ENCODE data around the gene PUM1.

PUM1 gene

GRCh38 chr1:31027693-31028526 is 37.6 kb downstream of the PUM1 start:
- FAIRE-seq, result no peak

DNA sequence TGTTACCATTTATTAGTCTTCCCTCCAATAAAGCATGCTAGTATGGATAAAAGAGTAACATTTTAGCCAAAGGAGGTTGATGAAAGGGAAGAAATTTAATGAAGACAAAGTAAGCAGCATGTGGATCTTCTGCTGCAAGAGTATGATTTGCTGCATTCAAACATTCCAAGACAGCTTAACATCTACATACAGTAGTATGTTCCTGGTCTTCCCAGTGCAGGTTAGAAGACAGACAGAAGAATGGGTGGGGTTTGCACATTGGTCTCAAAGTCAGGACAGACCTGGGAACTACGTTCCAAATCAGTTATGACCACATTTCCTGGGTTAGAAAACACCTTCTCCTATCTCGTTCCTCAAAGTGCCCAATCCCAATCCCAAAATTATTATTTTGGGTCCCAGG is 43.3 kb downstream of the PUM1 start:
- no peak for FAIRE-seq

DNA sequence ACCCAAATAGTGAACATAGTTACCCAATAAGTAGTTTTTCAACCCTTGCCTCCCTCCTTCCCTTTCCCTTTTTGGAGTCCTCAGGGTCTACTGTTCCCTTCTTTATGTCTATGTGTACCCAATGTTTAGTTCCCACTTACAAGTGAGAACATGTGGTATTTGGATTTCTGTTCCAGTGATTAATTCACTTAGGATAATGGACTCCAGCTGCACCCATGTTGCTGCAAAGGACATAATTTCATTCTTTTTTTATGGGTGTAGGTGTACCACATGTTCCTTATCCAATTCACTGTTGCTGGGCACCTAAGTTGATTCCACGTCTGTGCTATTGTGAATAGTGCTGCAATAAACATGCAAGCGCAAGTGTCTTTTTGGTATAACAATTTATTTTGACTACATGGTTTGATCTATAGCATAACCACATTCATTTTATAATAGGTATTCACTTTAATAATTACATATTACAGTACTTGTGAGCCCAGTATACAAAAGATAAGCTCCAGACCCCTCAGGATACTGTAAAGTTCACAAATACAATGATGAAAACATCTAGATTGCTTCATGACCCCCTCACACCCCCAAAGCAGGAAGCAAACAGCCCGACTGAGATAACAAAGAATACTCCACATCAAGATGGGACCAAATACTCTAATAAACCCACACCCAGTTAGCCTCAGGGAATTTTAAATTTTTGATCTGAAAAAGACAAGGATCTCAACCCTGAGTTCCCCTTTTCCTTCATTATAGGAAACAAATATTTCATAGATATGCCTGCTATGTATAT is 45.3 kb downstream of the PUM1 start:
- FAIRE-seq, result no peak

DNA sequence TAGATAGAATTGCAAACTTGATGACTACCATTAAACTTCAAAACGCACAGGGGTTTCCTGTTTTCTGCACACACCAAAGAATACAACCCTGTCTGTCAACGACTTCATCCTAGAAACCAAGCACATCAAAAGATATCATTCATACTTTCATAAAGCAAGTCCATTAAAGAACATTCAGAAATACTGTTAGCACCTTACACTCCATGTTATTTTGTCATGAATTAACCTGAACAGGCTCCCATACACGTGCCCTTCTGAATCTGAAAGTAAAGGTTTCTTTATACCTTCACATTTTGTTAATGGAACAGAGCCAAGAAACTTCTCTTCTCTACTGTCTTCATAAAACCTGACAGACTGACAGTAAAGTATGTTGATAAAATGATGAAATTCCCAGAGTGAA is 46.1 kb downstream of the PUM1 start:
- no peak for FAIRE-seq

DNA sequence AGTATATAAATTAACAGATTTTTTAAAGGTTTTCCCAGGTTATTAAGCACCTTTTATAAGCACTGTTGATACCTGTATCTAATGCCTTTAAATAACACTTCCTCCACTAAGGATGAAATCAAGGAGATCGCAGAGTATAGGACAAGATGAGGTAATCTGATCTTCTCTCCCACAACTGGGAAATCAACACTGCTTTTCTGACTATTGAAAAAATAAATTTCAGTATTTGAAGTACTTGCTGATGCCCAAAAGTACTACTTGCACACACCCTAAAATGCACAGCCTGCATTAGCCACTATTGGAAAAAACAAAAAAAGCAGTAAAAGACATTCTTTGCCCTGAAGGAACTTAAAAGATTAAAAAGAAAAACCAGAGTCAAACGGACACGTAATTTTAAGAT is 48.6 kb downstream of the PUM1 start:
- FAIRE-seq, result no peak

GRCh38 chr1:31013187-31013864 is 52.2 kb downstream of the PUM1 start:
- FAIRE-seq, result no peak

DNA sequence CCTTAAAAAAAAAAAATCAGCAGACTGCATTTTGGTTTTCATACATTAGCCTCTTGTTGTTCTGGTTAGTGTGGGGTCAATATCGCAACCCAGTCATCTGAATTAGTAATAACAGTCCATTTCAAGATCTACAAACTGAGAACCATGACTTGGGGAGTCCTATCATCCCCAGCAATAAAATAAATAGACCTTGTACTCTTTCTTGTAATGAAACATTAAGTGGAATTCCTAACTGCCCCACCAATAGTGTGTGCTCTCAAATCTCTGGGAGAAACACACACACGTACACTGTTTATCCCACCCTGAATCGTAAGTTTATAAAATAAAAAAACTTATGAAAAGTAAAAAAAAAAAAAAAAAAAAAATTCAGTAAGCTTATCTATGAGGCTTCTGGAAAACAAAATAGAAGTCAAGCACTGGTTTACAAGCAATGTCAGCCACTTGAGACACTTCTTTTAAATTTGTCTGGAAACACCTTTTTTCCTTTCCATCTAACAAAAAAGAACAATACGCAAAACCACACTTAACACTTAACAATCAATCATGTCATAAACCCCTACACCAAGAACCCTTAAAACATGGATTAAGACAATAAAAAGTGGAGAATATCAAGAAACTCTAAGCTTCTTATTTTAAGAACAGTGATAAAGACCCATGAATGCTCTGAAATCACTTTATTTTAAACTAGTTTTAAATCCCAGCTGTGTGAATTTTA is 53.1 kb downstream of the PUM1 start:
- FAIRE-seq, result no peak

DNA sequence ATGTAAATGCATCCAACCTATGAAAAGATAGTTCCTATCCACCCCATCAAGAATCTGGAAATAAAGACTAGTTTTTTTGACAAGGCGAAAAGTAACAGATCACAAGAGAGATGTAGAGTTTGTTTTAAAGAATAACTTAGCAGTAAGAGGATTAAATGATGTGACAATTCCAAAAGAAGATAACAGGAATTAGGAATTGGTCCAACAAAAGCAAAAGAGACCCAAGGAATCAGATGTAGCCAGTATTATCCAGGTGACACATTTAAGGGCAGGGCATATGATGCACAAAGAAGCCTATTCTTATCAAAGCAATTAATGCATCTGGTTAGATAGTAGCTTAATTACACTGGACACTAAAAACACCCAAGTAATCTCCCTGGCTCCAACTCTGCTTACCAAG is 53.8 kb downstream of the PUM1 start:
- no peak for FAIRE-seq

DNA sequence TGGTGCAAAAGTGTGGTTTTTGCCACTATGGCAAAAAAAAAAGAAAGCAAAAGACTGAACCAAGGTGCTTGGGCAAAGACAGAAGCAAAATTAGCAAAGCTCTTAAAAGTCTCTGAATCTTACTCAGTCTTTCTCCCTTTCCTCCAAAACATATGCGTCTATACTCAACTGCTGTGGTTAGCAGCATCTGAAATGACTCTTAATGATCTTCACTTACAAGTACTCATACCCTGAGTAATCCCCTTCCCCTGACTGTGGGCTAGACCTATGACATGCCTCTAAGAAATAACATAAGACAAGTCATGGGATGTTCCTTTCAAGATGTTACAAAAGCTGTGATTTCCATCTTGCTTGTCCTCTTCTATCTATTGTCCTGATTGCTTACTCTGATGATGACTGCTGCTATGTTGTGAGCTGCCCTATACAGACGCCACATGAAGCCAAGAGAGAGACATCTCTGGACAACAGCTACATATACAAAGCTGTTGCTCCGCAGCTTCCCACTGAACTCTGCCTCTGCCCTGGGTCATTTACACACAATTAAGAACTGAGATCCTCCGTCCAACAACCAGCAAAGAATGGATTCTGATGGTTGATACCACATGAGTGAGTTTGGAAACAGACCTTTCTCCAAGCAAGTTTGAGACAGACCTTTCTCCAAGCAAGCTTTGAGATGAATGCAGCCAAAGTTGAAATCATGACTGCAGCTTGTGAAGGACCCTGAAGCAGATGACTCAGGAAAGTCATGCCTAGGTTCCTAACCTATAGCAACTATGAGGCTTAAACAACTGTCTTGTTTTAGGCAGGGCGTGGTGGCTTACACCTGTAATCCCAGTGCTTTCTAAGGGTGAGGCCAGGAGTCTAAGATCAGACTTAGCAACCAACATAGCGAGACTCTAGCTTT is 55.2 kb downstream of the PUM1 start:
- FAIRE-seq, result no peak

- FAIRE-seq, result no peak
Observed at GRCh38 chr1:31007462-31007991, 58.0 kb downstream of the PUM1 start.

GRCh38 chr1:31006747-31007146 is 58.8 kb downstream of the PUM1 start:
- no peak for FAIRE-seq

- no peak for FAIRE-seq
Observed at GRCh38 chr1:31005617-31006166, 59.8 kb downstream of the PUM1 start.

DNA sequence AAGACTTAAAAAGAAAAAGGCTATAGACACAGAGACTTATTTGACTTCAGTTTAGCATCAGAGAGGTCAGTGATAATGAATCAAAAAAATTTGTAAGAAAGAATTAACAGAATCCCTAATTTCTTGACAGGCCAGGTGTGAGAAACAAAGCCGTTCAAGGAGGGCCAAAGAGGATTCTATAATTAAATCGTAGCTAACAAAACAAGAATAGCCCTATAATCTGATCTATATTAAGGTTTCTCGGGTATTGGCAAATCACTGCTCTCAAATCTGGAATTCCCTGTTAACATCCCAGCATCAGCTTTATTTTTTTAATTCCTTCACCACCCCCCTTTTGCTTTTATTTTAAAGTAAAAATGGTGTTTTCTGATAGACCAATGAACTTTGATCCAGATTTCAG is 60.3 kb downstream of the PUM1 start:
- no peak for FAIRE-seq

DNA sequence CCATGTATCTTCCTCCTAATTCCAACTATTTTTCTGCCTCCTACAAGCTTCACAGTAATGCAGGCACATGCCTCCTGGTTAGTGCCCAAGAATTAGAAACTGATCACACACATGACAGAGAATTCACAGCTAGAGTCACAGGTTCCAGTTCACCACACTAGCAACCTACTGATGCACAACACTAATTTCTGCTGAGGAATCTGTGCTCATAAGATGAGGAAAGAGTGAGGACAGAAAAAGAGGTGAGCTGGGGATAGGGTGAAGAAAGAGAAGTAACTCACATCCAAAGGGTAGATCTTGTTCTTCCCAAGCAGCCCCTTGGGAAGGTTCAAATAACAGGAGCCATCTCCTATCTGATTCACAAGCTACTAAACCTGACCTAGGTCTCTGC is 61.3 kb downstream of the PUM1 start:
- FAIRE-seq, result no peak

GRCh38 chr1:31003613-31004230 is 61.8 kb downstream of the PUM1 start:
- no peak for FAIRE-seq

GRCh38 chr1:31000301-31000700 is 65.2 kb downstream of the PUM1 start:
- no peak for FAIRE-seq

- FAIRE-seq, result no peak
Observed at GRCh38 chr1:30998887-30999286, 66.6 kb downstream of the PUM1 start.

DNA sequence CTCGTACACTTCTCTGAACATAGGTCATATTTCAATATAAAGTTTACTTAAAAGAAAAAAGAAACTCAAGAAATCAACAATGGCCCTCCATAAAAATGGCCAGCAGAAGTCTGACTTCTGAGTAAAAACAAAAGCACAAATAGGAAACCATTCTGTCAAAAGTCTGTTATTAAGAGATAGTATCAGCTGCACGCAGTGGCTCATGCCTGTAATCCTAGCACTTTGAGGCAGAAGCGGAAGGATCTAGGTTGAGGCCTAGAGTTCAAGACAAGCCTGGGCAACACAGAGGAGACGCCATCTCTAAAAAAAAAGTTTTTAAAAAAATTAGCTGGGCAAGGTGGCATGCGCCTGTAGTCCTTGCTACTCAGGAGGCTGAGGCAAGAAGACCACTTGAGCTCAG is 67.3 kb downstream of the PUM1 start:
- FAIRE-seq, result no peak

- no peak for FAIRE-seq
Observed at GRCh38 chr1:30997463-30998057, 68.0 kb downstream of the PUM1 start.

DNA sequence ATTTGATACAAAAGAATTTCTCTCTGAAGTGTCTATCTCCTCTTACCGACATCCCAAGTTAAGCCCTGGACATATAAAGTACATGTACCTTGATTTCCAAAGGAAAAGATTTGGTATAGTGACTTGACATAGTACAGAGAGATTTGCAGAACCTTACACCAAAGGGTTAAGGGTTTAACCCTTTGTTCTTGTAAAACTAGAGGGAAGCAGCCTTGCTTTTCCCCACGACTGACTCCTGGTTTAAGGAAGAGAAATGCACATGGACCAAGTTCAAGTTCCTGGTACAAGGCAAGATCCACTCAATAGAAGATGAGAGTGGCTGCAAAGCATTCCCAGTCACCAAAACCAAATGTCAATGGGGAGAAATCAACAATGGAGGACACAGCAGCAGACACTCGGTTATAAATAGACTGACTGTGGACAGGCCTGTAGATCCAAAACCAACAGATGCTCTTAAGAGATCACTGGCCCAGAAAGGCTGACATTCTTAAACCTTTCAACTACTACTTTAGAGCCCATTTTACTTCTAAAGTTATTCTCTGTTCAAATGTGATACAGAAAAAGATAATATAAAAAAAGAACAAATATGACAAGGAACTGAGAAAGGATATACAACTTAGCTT is 69.4 kb downstream of the PUM1 start:
- no peak for FAIRE-seq

All from G401.6 (cell line).